ENCODE results near the gene PPM1H. TPM values are rescaled to one million over a fixed set of nuclear protein-coding genes. Genes with fewer than 3 reads are reported as not detected.

PPM1H gene
- total and polyA plus RNA-seq, 2 of the 8 experiments (the other 6 are each of a cell fraction or from before 2014, with no cell fraction given), result 16.4 to 36.1 TPM

GRCh38 chr12:62601765-62602164, 333.2 kb downstream of the PPM1H start:
- no peak overlapping the region for H3K56ac ChIP-seq (replicated peaks; ENCODE audit: insufficient read length, low read depth, low read length)
- no peak overlapping the region for H3K4ac ChIP-seq (replicated peaks; ENCODE audit: insufficient read length, low read depth, low read length)
- no peak overlapping the region for H2BK120ac ChIP-seq (replicated peaks; ENCODE audit: low read depth, low read length)
- FAIRE-seq, result no peak
- TF ChIP-seq TEAD4 (IDR thresholded peaks at IDR 0.05; ENCODE audit: low read depth, low read length), result no peak
- TF ChIP-seq TCF12 (IDR thresholded peaks at IDR 0.05; ENCODE audit: low read depth, low read length), result no peak
- TF ChIP-seq CHD1 (IDR thresholded peaks at IDR 0.05; ENCODE audit: low read depth, low read length), result no peak
- no peak for TF ChIP-seq MAFK (IDR thresholded peaks at IDR 0.05; ENCODE audit: low read depth, low read length)
- TF ChIP-seq CREB1 (IDR thresholded peaks at IDR 0.05), result no peak
- TF ChIP-seq CHD2 (IDR thresholded peaks at IDR 0.05; ENCODE audit: low read length), result no peak
- TF ChIP-seq CEBPB (IDR thresholded peaks at IDR 0.05; ENCODE audit: low read depth, low read length), result no peak
- no peak for TF ChIP-seq BRCA1 (IDR thresholded peaks at IDR 0.05; ENCODE audit: low read depth, low read length)
- TF ChIP-seq, protein P1, sequence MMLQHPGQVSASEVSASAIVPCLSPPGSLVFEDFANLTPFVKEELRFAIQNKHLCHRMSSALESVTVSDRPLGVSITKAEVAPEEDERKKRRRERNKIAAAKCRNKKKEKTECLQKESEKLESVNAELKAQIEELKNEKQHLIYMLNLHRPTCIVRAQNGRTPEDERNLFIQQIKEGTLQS (IDR thresholded peaks at IDR 0.05; ENCODE audit: insufficient read depth, low read depth, low read length), result no peak
- TF ChIP-seq SP4 (IDR thresholded peaks at IDR 0.05; ENCODE audit: low read length), result no peak
- no peak for TF ChIP-seq SAP30 (IDR thresholded peaks at IDR 0.05; ENCODE audit: insufficient read depth, insufficient replicate concordance, low read length)
- WGBS, 2 experiments (ENCODE audit: extremely low coverage in 1 of 2, insufficient coverage in 1 of 2, insufficient read length in 1 of 2, insufficient replicate concordance in 2 of 2, low coverage in 1 of 2, low lambda C conversion rate in 2 of 2, missing lambda C conversion rate in 1 of 2), result 90% methylated on average over 2 of the region's 2 CpGs; no CpG with 5 or more reads in 1 of the 2 experiments
- no peak overlapping the region for H2BK12ac ChIP-seq (ENCODE audit: low read depth, low read length)
- no peak overlapping the region for H2AFZ ChIP-seq (ENCODE audit: low read length)
- H3K9me3 ChIP-seq (ENCODE audit: insufficient read depth in 2 of 2, low read depth in 1 of 2, low read length in 1 of 2), result no peaks in the 10 kb centered on the region
- H4K20me1 ChIP-seq (replicated peaks in 1 of 2; ENCODE audit: control insufficient read depth in 1 of 2, insufficient read depth in 2 of 2, low read length in 2 of 2), result peaks cover 4 to 5% of the 10 kb centered on the region in 2 experiments
- peaks cover 0 to 30% of the 10 kb centered on the region in 2 experiments; a peak in 3 of 4 replicates for H3K79me2 ChIP-seq (ENCODE audit: control insufficient read depth in 1 of 2, insufficient read depth in 2 of 2, low read length in 2 of 2)
- H2BK15ac ChIP-seq (ENCODE audit: low read length), result no peak overlapping the region
- H3K27me3 ChIP-seq (replicated peaks in 1 of 4; ENCODE audit: control insufficient read depth in 3 of 4, extremely low read depth in 1 of 4, insufficient read depth in 3 of 4, low read length in 3 of 4), result no peaks in the 10 kb centered on the region
- no peak overlapping the region for H4K91ac ChIP-seq (replicated peaks; ENCODE audit: insufficient read length, low read length)
- DNase-seq (ENCODE audit: low read depth in 1 of 2, low spot score in 2 of 2), result no peak
- H3K18ac ChIP-seq (ENCODE audit: extremely low read depth, low read length), result no peak overlapping the region; the same call in 1 of the 2 replicates
- H3K27ac ChIP-seq (ENCODE audit: low read depth, low read length), result 0 out of 2 replicates have a peak overlapping the region, but pooled peaks have one; percentile 99
- H3K14ac ChIP-seq (ENCODE audit: insufficient read length), result no peak overlapping the region
- H3K23me2 ChIP-seq (ENCODE audit: low read depth, low read length), result no peaks in the 10 kb centered on the region
- peak overlapping the region in 2 of 4 experiments; percentile 72 to 74; a peak in 2 of 8 replicates for H3K4me3 ChIP-seq (ENCODE audit: extremely low read depth in 1 of 4, insufficient read depth in 2 of 4, low read depth in 3 of 4, low read length in 4 of 4)
- H2BK5ac ChIP-seq (ENCODE audit: low read depth, low read length), result no peak overlapping the region
- ChIA-PET POLR2A (ENCODE audit: partially characterized antibody) (interaction anchor here (0.5 to 3.5 kb wide), 16 partner anchors 9 to 193 kb away, joined by 3 to 27 read pairs (median 5); no protein-coding TSS in a partner anchor), CTCF (ENCODE audit: partially characterized antibody) (interaction anchor here (0.8 to 2.9 kb wide), 7 partner anchors 20 to 198 kb away, joined by 3 to 17 read pairs (median 3); no protein-coding TSS in a partner anchor)
- H3K9ac ChIP-seq (replicated peaks in 1 of 4; ENCODE audit: extremely low read depth in 1 of 4, low read depth in 3 of 4, low read length in 3 of 4), result peak overlapping the region in 1 of 4 experiments; percentile 14; a peak in 1 of 7 replicates
- H4K8ac ChIP-seq (ENCODE audit: extremely low read depth, insufficient read depth, low read length), result no peak overlapping the region
- H3K4me1 ChIP-seq (replicated peaks in 1 of 4; ENCODE audit: control insufficient read depth in 3 of 4, insufficient read depth in 4 of 4, low read length in 3 of 4), result peaks cover 0 to 6% (median 4%) of the 10 kb centered on the region in 4 experiments; a peak in 5 of 7 replicates
- no peak overlapping the region for H3K23ac ChIP-seq (ENCODE audit: insufficient read length)
- no peaks in the 10 kb centered on the region for H3K36me3 ChIP-seq (ENCODE audit: control insufficient read depth in 2 of 4, insufficient read depth in 4 of 4, low read length in 3 of 4)
- no peak overlapping the region for H2AK5ac ChIP-seq (ENCODE audit: low read depth, low read length)
- H2BK20ac ChIP-seq (ENCODE audit: low read length), result no peak overlapping the region
- peak overlapping the region; percentile 79 for H4K5ac ChIP-seq (ENCODE audit: insufficient read length, low read depth, low read length)
- peak overlapping the region; percentile 66 to 80; a peak in 2 of 4 replicates for H3K4me2 ChIP-seq (ENCODE audit: insufficient read depth in 1 of 2, low read depth in 2 of 2, low read length in 2 of 2)
- H3K79me1 ChIP-seq (ENCODE audit: low read depth, low read length), result no peaks in the 10 kb centered on the region
